ENCODE data around the gene JRKL.

The JRKL gene

GRCh38 chr11:96365493-96365892 lies 24.3 kb upstream of the JRKL start:
- H3K79me2 ChIP-seq = no peaks in the 10 kb centered on the region
- no peak for TF ChIP-seq CTCF (IDR thresholded peaks at IDR 0.05)
- H3K27me3 ChIP-seq (ENCODE audit: control insufficient read depth, insufficient read depth, low read length) = no peaks in the 10 kb centered on the region
- H3K27ac ChIP-seq = no peak overlapping the region
- H3K9ac ChIP-seq = no peak overlapping the region
- H3K4me1 ChIP-seq = no peaks in the 10 kb centered on the region
- no peak overlapping the region for H3K4me3 ChIP-seq (ENCODE audit: low read depth, low read length)
- no peak overlapping the region for H3K4me2 ChIP-seq (ENCODE audit: low read length)
- no peak overlapping the region for H2AFZ ChIP-seq
- H3K36me3 ChIP-seq (ENCODE audit: control insufficient read depth, insufficient read depth, low read length) = no peaks in the 10 kb centered on the region
- H3K9me3 ChIP-seq (ENCODE audit: control insufficient read depth, low read length) = no peaks in the 10 kb centered on the region

DNA sequence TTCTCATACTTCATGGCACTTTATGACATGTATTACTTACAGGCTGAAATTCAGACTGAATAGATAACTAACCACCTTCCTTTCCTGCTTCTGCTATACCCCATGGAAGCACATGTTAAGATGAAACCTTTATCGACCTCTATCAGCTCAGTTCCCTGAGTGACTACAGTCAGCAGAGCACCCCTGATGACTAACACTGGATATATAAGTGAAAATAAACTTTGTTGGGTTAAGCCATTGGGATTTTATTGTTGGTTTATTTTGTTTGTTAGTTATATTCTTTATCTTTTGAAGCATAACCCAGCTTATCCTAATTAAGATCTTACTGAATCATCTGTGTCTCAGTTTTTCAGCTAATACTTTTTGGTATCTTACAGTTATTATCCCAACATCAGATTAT lies 23.8 kb upstream of the JRKL start:
- H3K4me1 ChIP-seq = no peaks in the 10 kb centered on the region
- no peak overlapping the region for H3K27ac ChIP-seq
- H3K9ac ChIP-seq = no peak overlapping the region
- H3K4me3 ChIP-seq (ENCODE audit: low read depth, low read length) = no peak overlapping the region
- H3K4me2 ChIP-seq (ENCODE audit: low read length) = no peak overlapping the region
- H3K36me3 ChIP-seq (ENCODE audit: control insufficient read depth, insufficient read depth, low read length) = no peaks in the 10 kb centered on the region
- TF ChIP-seq CTCF (IDR thresholded peaks at IDR 0.05) = no peak
- H3K27me3 ChIP-seq (ENCODE audit: control insufficient read depth, insufficient read depth, low read length) = no peaks in the 10 kb centered on the region
- H3K9me3 ChIP-seq (ENCODE audit: control insufficient read depth, low read length) = no peaks in the 10 kb centered on the region
- no peak overlapping the region for H2AFZ ChIP-seq
- no peaks in the 10 kb centered on the region for H3K79me2 ChIP-seq

DNA sequence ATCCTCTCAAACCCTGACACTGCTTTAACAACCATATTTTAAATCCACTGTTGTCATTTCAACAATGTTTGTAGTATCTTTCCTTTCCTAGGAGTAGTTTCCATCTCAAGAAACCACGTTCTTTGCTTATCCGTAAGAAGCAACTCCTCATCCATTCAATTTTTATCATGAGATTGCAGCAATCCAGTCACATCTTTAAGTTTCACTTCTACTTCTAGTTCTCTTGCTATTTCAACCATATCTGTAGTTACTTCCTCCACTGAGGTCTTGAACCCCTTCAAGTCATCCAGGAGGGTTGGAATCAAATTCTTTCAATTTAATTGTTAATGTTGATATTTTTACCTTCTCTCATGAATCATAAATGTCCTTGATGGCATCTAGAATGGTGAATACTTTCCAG lies 22.5 kb upstream of the JRKL start:
- no peaks in the 10 kb centered on the region for H3K36me3 ChIP-seq (ENCODE audit: control insufficient read depth, insufficient read depth, low read length)
- H3K9ac ChIP-seq = no peak overlapping the region
- no peaks in the 10 kb centered on the region for H3K4me1 ChIP-seq
- H3K79me2 ChIP-seq = no peaks in the 10 kb centered on the region
- TF ChIP-seq CTCF (IDR thresholded peaks at IDR 0.05) = no peak
- H3K9me3 ChIP-seq (ENCODE audit: control insufficient read depth, low read length) = no peaks in the 10 kb centered on the region
- H3K4me3 ChIP-seq (ENCODE audit: low read depth, low read length) = no peak overlapping the region
- no peaks in the 10 kb centered on the region for H3K27me3 ChIP-seq (ENCODE audit: control insufficient read depth, insufficient read depth, low read length)
- no peak overlapping the region for H2AFZ ChIP-seq
- H3K27ac ChIP-seq = no peak overlapping the region
- no peak overlapping the region for H3K4me2 ChIP-seq (ENCODE audit: low read length)

DNA sequence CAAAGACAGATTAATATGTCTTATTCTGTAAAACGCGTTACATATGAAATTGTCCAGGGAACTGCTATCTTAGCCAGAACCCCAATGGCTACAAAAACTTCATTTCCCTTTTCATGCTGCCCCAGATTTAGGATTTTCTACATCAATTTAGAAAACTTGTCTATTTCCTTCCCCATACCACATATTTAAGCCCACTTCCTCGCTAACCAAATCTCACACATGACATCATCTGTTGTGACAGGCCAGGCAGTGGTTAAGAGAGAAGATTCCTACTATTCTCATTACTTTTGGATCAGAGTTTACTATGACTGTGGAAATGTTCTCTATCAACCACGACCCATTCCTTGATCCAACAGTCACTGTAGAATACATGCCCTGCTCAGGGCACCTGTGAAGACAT lies 16.0 kb upstream of the JRKL start:
- Histone ChIP-seq H3K36me3 (ENCODE audit: control insufficient read depth, insufficient read depth, low read length) (no peaks in the 10 kb centered on the region), H3K79me2 (no peaks in the 10 kb centered on the region)
- TF ChIP-seq CTCF (IDR thresholded peaks at IDR 0.05) = no peak

DNA sequence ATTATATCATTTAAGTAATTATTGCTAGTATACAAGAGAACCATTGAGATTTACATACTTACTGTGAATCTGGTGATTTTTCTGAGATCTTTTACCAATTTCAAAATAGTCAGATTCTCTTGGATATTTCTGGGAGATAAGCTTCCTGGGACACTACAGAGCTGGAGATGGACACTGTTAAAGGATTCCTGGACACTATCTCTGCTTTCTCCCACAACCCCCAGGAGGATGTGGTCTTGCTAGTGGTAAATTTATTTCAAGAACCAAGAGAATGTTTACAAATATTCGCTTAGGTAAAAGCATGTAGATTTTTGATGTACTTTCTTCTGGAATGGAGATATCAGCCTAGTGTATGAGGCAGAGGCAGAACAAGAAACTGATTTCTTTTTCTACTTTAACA lies 13.0 kb upstream of the JRKL start:
- Histone ChIP-seq H3K79me2 (no peaks in the 10 kb centered on the region), H3K4me1 (no peaks in the 10 kb centered on the region), H2AFZ (no peak overlapping the region), H3K4me2 (ENCODE audit: low read length) (no peak overlapping the region), H3K4me3 (ENCODE audit: low read depth, low read length) (no peak overlapping the region), H3K36me3 (ENCODE audit: control insufficient read depth, insufficient read depth, low read length) (no peaks in the 10 kb centered on the region), H3K9ac (no peak overlapping the region), H3K27me3 (ENCODE audit: control insufficient read depth, insufficient read depth, low read length) (no peaks in the 10 kb centered on the region), H3K9me3 (ENCODE audit: control insufficient read depth, low read length) (no peaks in the 10 kb centered on the region), H3K27ac (no peak overlapping the region)
- no peak for TF ChIP-seq CTCF (IDR thresholded peaks at IDR 0.05)

More for the DNA sequence above, 16.0 kb upstream of the JRKL start:
- Histone ChIP-seq H3K27ac (no peak overlapping the region), H3K4me3 (ENCODE audit: low read depth, low read length) (no peak overlapping the region), H3K4me2 (ENCODE audit: low read length) (no peak overlapping the region), H3K9ac (no peak overlapping the region), H3K9me3 (ENCODE audit: control insufficient read depth, low read length) (no peaks in the 10 kb centered on the region), H3K4me1 (no peaks in the 10 kb centered on the region), H2AFZ (no peak overlapping the region), H3K27me3 (ENCODE audit: control insufficient read depth, insufficient read depth, low read length) (no peaks in the 10 kb centered on the region)
